HEK293 (cell line): Measurements from ENCODE around the gene TMED6.

Experiments
- HOXA7 ChIP-seq: sonication (generic); formaldehyde crosslinking; IDR thresholded peaks from 2 replicates; pipeline ENCODE4 v1.8.1; 2022; ENCODE audit warnings: missing genetic modification reagents, borderline replicate concordance
- INSM2 ChIP-seq: fragments of 450-650 bp; formaldehyde crosslinking; IDR thresholded peaks from 2 replicates; pipeline ENCODE4 v1.5.1; 2016; ENCODE audit warnings: missing biosample characterization, missing genetic modification characterization
- KLF16 ChIP-seq: fragments of 450-650 bp; formaldehyde crosslinking; IDR thresholded peaks from 2 replicates; pipeline ENCODE4 v1.5.1; 2017; ENCODE audit warnings: missing biosample characterization, missing genetic modification characterization
- PRDM6 ChIP-seq: fragments of 450-650 bp; formaldehyde crosslinking; IDR thresholded peaks from 2 replicates; pipeline ENCODE4 v1.5.1; 2017; ENCODE audit warnings: missing biosample characterization, missing genetic modification characterization
- REPIN1 ChIP-seq: fragments of 450-650 bp; formaldehyde crosslinking; IDR thresholded peaks from 2 replicates; pipeline ENCODE4 v1.5.1; 2017; ENCODE audit warnings: missing biosample characterization, missing genetic modification characterization, low read depth
- SCRT2 ChIP-seq: fragments of 450-650 bp; formaldehyde crosslinking; IDR thresholded peaks from 2 replicates; pipeline ENCODE4 v1.5.1; 2016; ENCODE audit warnings: missing biosample characterization, missing genetic modification characterization
- WT1 ChIP-seq: fragments of 450-650 bp; formaldehyde crosslinking; IDR thresholded peaks from 2 replicates; pipeline ENCODE4 v1.5.1; 2016; ENCODE audit warnings: missing biosample characterization, missing genetic modification characterization
- ZFP69B ChIP-seq: fragments of 450-650 bp; formaldehyde crosslinking; IDR thresholded peaks from 2 replicates; pipeline ENCODE4 v1.5.1; 2016; ENCODE audit warnings: missing biosample characterization, missing genetic modification characterization
- ZNF132 ChIP-seq: fragments of 450-650 bp; formaldehyde crosslinking; IDR thresholded peaks from 2 replicates; pipeline ENCODE4 v1.5.1; 2017; ENCODE audit warnings: missing biosample characterization, missing genetic modification characterization, borderline replicate concordance
- ZNF175 ChIP-seq: fragments of 450-650 bp; formaldehyde crosslinking; IDR thresholded peaks from 2 replicates; pipeline ENCODE4 v1.5.1; 2016; ENCODE audit warnings: missing biosample characterization, missing genetic modification characterization
- ZNF19 ChIP-seq: fragments of 450-650 bp; formaldehyde crosslinking; IDR thresholded peaks from 2 replicates; pipeline ENCODE4; 2016; ENCODE audit warnings: missing biosample characterization, missing genetic modification characterization, low read depth
- ZNF266 ChIP-seq: fragments of 450-650 bp; formaldehyde crosslinking; IDR thresholded peaks from 2 replicates; pipeline ENCODE4 v1.5.1; 2016; ENCODE audit warnings: missing biosample characterization, missing genetic modification characterization, low read depth
- ZNF280D ChIP-seq: fragments of 450-650 bp; formaldehyde crosslinking; IDR thresholded peaks from 2 replicates; pipeline ENCODE4 v1.5.1; 2016; ENCODE audit warnings: missing biosample characterization, missing genetic modification characterization
- ZNF335 ChIP-seq: fragments of 450-650 bp; formaldehyde crosslinking; conservative IDR thresholded peaks from 2 replicates; pipeline ENCODE4 v1.5.1; 2016; ENCODE audit warnings: missing biosample characterization, missing genetic modification characterization
- ZNF354C ChIP-seq: fragments of 450-650 bp; formaldehyde crosslinking; IDR thresholded peaks from 2 replicates; pipeline ENCODE4 v1.5.1; 2016; ENCODE audit warnings: missing biosample characterization, missing genetic modification characterization, low read depth, borderline replicate concordance
- ZNF394 ChIP-seq: fragments of 450-650 bp; formaldehyde crosslinking; IDR thresholded peaks from 2 replicates; pipeline ENCODE4 v1.5.1; 2016; ENCODE audit warnings: missing biosample characterization, missing genetic modification characterization, mild to moderate bottlenecking, moderate library complexity, borderline replicate concordance
- ZNF473 ChIP-seq: fragments of 450-650 bp; formaldehyde crosslinking; IDR thresholded peaks from 2 replicates; pipeline ENCODE4 v1.5.1; 2017; ENCODE audit warnings: missing biosample characterization, missing genetic modification characterization
- ZNF488 ChIP-seq: fragments of 450-650 bp; formaldehyde crosslinking; IDR thresholded peaks from 2 replicates; pipeline ENCODE4 v1.5.1; 2016; ENCODE audit warnings: missing biosample characterization, missing genetic modification characterization
- ZNF518A ChIP-seq: fragments of 450-650 bp; formaldehyde crosslinking; conservative IDR thresholded peaks from 2 replicates; pipeline ENCODE4 v1.5.1; 2016; ENCODE audit warnings: low read depth, missing biosample characterization, missing genetic modification characterization
- ZNF530 ChIP-seq: fragments of 450-650 bp; formaldehyde crosslinking; IDR thresholded peaks from 2 replicates; pipeline ENCODE4 v1.5.1; 2016; ENCODE audit warnings: low read depth, missing biosample characterization, missing genetic modification characterization
- ZNF629 ChIP-seq: fragments of 450-650 bp; formaldehyde crosslinking; IDR thresholded peaks from 2 replicates; pipeline ENCODE4 v1.5.1; 2017; ENCODE audit warnings: missing biosample characterization, missing genetic modification characterization
- ZNF645 ChIP-seq: fragments of 450-650 bp; formaldehyde crosslinking; IDR thresholded peaks from 2 replicates; pipeline ENCODE4; 2016; ENCODE audit warnings: missing biosample characterization, missing genetic modification characterization
- ZNF658 ChIP-seq: fragments of 450-650 bp; formaldehyde crosslinking; IDR thresholded peaks from 2 replicates; pipeline ENCODE4; 2016; ENCODE audit warnings: missing biosample characterization, missing genetic modification characterization
- ZNF791 ChIP-seq: fragments of 450-650 bp; formaldehyde crosslinking; IDR thresholded peaks from 2 replicates; pipeline ENCODE4 v1.5.1; 2016; ENCODE audit warnings: missing biosample characterization, missing genetic modification characterization
- ZNF837 ChIP-seq: fragments of 450-650 bp; formaldehyde crosslinking; IDR thresholded peaks from 2 replicates; pipeline ENCODE4 v1.5.1; 2016; ENCODE audit warnings: missing biosample characterization, missing genetic modification characterization

The TMED6 gene

GRCh38 chr16:69396187-69397061, 44.8 kb upstream of the TMED6 start (continued):
- TF ChIP-seq ZNF280D (tag by site-specific recombination), result no peak
- TF ChIP-seq ZFP69B (tag by site-specific recombination), result no peak
- 0 out of 2 replicates have a peak, but pooled peaks have one; percentile 25 for TF ChIP-seq INSM2 (tag by site-specific recombination)
- TF ChIP-seq ZNF19 (tag by site-specific recombination), result no peak
- TF ChIP-seq ZNF132 (tag by site-specific recombination), result no peak
- TF ChIP-seq ZNF394 (tag by site-specific recombination), result peak; percentile 64; the same call in 1 of the 2 replicates
- TF ChIP-seq ZNF266, result no peak
- TF ChIP-seq HOXA7 (CRISPR knock-in tag), result no peak
- TF ChIP-seq KLF16, result peak; percentile 21; the same call in 1 of the 2 replicates
- TF ChIP-seq WT1 (tag by site-specific recombination), result peak; percentile 51; the same call in 1 of the 2 replicates
- TF ChIP-seq ZNF335 (tag by site-specific recombination), result peak; percentile 72
- TF ChIP-seq ZNF518A (tag by site-specific recombination), result peak; percentile 39; the same call in 1 of the 2 replicates
- peak; percentile 59; the same call in 1 of the 2 replicates for TF ChIP-seq SCRT2 (tag by site-specific recombination)
- no peak for TF ChIP-seq ZNF473
- TF ChIP-seq ZNF791 (tag by site-specific recombination), result no peak
- TF ChIP-seq ZNF488 (tag by site-specific recombination), result no peak
- TF ChIP-seq REPIN1 (tag by site-specific recombination), result no peak
- TF ChIP-seq ZNF530 (tag by site-specific recombination), result no peak
- TF ChIP-seq ZNF354C, result no peak
- no peak for TF ChIP-seq ZNF645 (tag by site-specific recombination)
- TF ChIP-seq ZNF837 (tag by site-specific recombination), result no peak
- peak; percentile 96 for TF ChIP-seq PRDM6 (tag by site-specific recombination)
- TF ChIP-seq ZNF658 (tag by site-specific recombination), result no peak
- TF ChIP-seq ZNF629, result peak; percentile 94
- no peak for TF ChIP-seq ZNF175
